ENCODE results near the gene RXRA. TPM values are rescaled to one million over a fixed set of nuclear protein-coding genes. Genes with fewer than 3 reads are reported as not detected.

RXRA gene
- polyA plus RNA-seq, 1 of the 3 experiments (the other 2 are of a cell fraction), result 7.6 TPM

- no peaks in the 10 kb centered on the region for H3K9me2 ChIP-seq
- POLR2A ChIA-PET, result interaction anchor here (0.6 kb wide), 1 partner anchor 29 kb away, joined by 3 read pairs; no protein-coding TSS in a partner anchor
- WGBS (ENCODE audit: low lambda C conversion rate), result 80% methylated on average over 5 of the region's 8 CpGs
- H3K27ac ChIP-seq (ENCODE audit: low read depth in 2 of 2, low read length in 1 of 2), result no peak overlapping the region; a peak in 1 of 4 replicates
- CTCF ChIA-PET, result interaction anchor here (1.3 to 1.6 kb wide), 4 partner anchors 11 to 221 kb away, joined by 3 to 7 read pairs (median 4); no protein-coding TSS in a partner anchor
- H3K4me1 ChIP-seq (ENCODE audit: control insufficient read depth in 1 of 2, insufficient read depth in 2 of 2, low read depth in 1 of 2, low read length in 1 of 2), result peaks cover 3 to 10% of the 10 kb centered on the region in 2 experiments; a peak in 2 of 4 replicates
- H3F3A ChIP-seq (replicated peaks; ENCODE audit: insufficient read depth), result no peaks in the 10 kb centered on the region
- H3K4me3 ChIP-seq (ENCODE audit: low read depth in 2 of 2, low read length in 1 of 2), result no peak overlapping the region
- no peaks in the 10 kb centered on the region for H3K27me3 ChIP-seq (ENCODE audit: insufficient read depth)
- no peak overlapping the region for H3K9ac ChIP-seq
- no peak overlapping the region for H2AFZ ChIP-seq (ENCODE audit: low read depth)
- no peaks in the 10 kb centered on the region for H3K36me3 ChIP-seq (replicated peaks in 1 of 2; ENCODE audit: control insufficient read depth in 1 of 2, insufficient read depth in 2 of 2, low read length in 1 of 2)
- no peak for TF ChIP-seq ZBTB33 (IDR thresholded peaks at IDR 0.05; ENCODE audit: borderline replicate concordance, low read depth)
- TF ChIP-seq SMC3 (IDR thresholded peaks at IDR 0.05; ENCODE audit: low read depth, low read length), result no peak
- TF ChIP-seq MEF2A (IDR thresholded peaks at IDR 0.05; ENCODE audit: borderline replicate concordance, low read depth), result no peak
- no peak for TF ChIP-seq FOXJ3 (CRISPR knock-in tag; IDR thresholded peaks at IDR 0.05)
- TF ChIP-seq FOXM1 (IDR thresholded peaks at IDR 0.05; ENCODE audit: low read depth), result no peak
- TF ChIP-seq NFIC (IDR thresholded peaks at IDR 0.05; ENCODE audit: borderline replicate concordance), result no peak
- TF ChIP-seq USF1 (IDR thresholded peaks at IDR 0.05; ENCODE audit: borderline replicate concordance, low read depth), result no peak
- no peak for TF ChIP-seq RCOR1 (IDR thresholded peaks at IDR 0.05; ENCODE audit: low read length)
- no peak for TF ChIP-seq RFX5 (IDR thresholded peaks at IDR 0.05; ENCODE audit: low read length)
- no peak for DNase-seq
- peaks cover 67% of the 10 kb centered on the region for H4K20me1 ChIP-seq (ENCODE audit: insufficient read depth)
- peaks cover 52% of the 10 kb centered on the region; the same call in 1 of the 2 replicates for H3K79me2 ChIP-seq (ENCODE audit: insufficient read depth)
- H3K9me3 ChIP-seq, result no peaks in the 10 kb centered on the region
- H3K4me2 ChIP-seq, result peak overlapping the region; percentile 52
Observed at GRCh38 chr9:134396825-134397224, 70.6 kb downstream of the RXRA start.

- CTCF ChIA-PET, result interaction anchor here (0.6 to 2.1 kb wide), 6 partner anchors 13 to 229 kb away, joined by 3 to 13 read pairs (median 3); no protein-coding TSS in a partner anchor
- Histone ChIP-seq H3K9ac (no peak overlapping the region), H3K27ac (ENCODE audit: low read depth in 2 of 2, low read length in 1 of 2) (no peak overlapping the region), H3K4me3 (ENCODE audit: low read depth in 2 of 2, low read length in 1 of 2) (no peak overlapping the region), H3K4me2 (no peak overlapping the region), H3F3A (replicated peaks; ENCODE audit: insufficient read depth) (no peaks in the 10 kb centered on the region), H3K36me3 (replicated peaks in 1 of 2; ENCODE audit: control insufficient read depth in 1 of 2, insufficient read depth in 2 of 2, low read length in 1 of 2) (no peaks in the 10 kb centered on the region), H3K9me2 (no peaks in the 10 kb centered on the region), H4K20me1 (ENCODE audit: insufficient read depth) (peaks cover 58% of the 10 kb centered on the region), H3K9me3 (no peaks in the 10 kb centered on the region), H2AFZ (ENCODE audit: low read depth) (no peak overlapping the region), H3K79me2 (ENCODE audit: insufficient read depth) (peaks cover 48% of the 10 kb centered on the region; the same call in 1 of the 2 replicates), H3K27me3 (ENCODE audit: insufficient read depth) (no peaks in the 10 kb centered on the region), H3K4me1 (ENCODE audit: control insufficient read depth in 1 of 2, insufficient read depth in 2 of 2, low read depth in 1 of 2, low read length in 1 of 2) (peaks cover 10 to 13% of the 10 kb centered on the region in 2 experiments; a peak in 2 of 4 replicates)
- WGBS (ENCODE audit: low lambda C conversion rate), result 94% methylated on average over 2 of the region's 5 CpGs
- POLR2A ChIA-PET, result no interaction called here
- no peak for DNase-seq
- TF ChIP-seq FOXM1 (IDR thresholded peaks at IDR 0.05; ENCODE audit: low read depth), result no peak
- TF ChIP-seq TEAD4 (IDR thresholded peaks at IDR 0.05; ENCODE audit: borderline replicate concordance, insufficient read depth), result no peak
- TF ChIP-seq TAF1 (IDR thresholded peaks at IDR 0.05; ENCODE audit: borderline replicate concordance, low read depth, low read length), result no peak
- TF ChIP-seq USF2 (IDR thresholded peaks at IDR 0.05; ENCODE audit: borderline replicate concordance, low read depth, low read length), result no peak
- TF ChIP-seq FOSL2 (IDR thresholded peaks at IDR 0.05; ENCODE audit: borderline replicate concordance, low read depth), result no peak
Observed at GRCh38 chr9:134398756-134399155, 72.5 kb downstream of the RXRA start.
